Esophagus (tissue), 2 donors: ENCODE measurements around the gene TBC1D19. TPM values are rescaled to one million over a fixed set of nuclear protein-coding genes. Genes with fewer than 3 reads are reported as not detected.
"Not testable (repeated sequence)": the region's sequence is repeated elsewhere in the genome, so short reads cannot be mapped to it uniquely, and the experiment has no call there.

Experiments used
- H3K27ac ChIP-seq, 2 donors: one replicate each; pipeline ENCODE4 v1.5.1; 2013; ENCODE audit warnings: low read depth in 2 of 2, mild to moderate bottlenecking in 2 of 2, inconsistent platforms in 1 of 2, low read length in 1 of 2, moderate library complexity in 1 of 2
- H3K27me3 ChIP-seq, 2 donors: one replicate each; pipeline ENCODE4 v1.6.1; 2013; ENCODE audit warnings: low read length in 2 of 2, control low read depth in 1 of 2, mild to moderate bottlenecking in 1 of 2; ENCODE audit not compliant: insufficient read depth in 2 of 2, control insufficient read depth in 1 of 2
- H3K36me3 ChIP-seq, 2 donors: one replicate each; pipeline ENCODE4 v1.6.1; 2013; ENCODE audit warnings: low read length in 1 of 2; ENCODE audit not compliant: control insufficient read depth in 2 of 2, insufficient read depth in 2 of 2
- H3K4me1 ChIP-seq, 2 donors: one replicate each; pipeline ENCODE4 v1.6.1; 2013; ENCODE audit warnings: low read length in 1 of 2; ENCODE audit not compliant: control insufficient read depth in 2 of 2, insufficient read depth in 2 of 2
- H3K4me3 ChIP-seq, 2 donors: one replicate each; pipeline ENCODE4 v1.5.1; 2013; ENCODE audit warnings: low read length in 2 of 2, mild to moderate bottlenecking in 2 of 2, low read depth in 1 of 2, moderate library complexity in 1 of 2
- H3K9me3 ChIP-seq, 2 donors: one replicate each; pipeline ENCODE4 v1.6.1; 2013; ENCODE audit warnings: mild to moderate bottlenecking in 2 of 2, low read depth in 1 of 2, low read length in 1 of 2, moderate library complexity in 1 of 2; ENCODE audit not compliant: control insufficient read depth in 2 of 2, insufficient read depth in 1 of 2
- WGBS, 2 donors: extraction: QIAGEN DNeasy Blood & Tissue Kit; methylation state at CpG; one replicate each; pipeline ENCODE4 v1.1.7; 2013; 5-methylcytosine and 5-hydroxymethylcytosine counted together
- polyA plus RNA-seq, 2 donors: library from polyadenylated mRNA; stranded (reverse); fragments of 200-250 nt; gene quantifications; one replicate each; pipeline ENCODE4 v1.2.3, GENCODE V29; 2013
- donor health status: healthy with polysubstance abuse.
- donor health status: Bipolar disorder and iron deficiency.

Gene TBC1D19
- polyA plus RNA-seq, 2 donors, result 0.77 to 1.5 TPM

DNA sequence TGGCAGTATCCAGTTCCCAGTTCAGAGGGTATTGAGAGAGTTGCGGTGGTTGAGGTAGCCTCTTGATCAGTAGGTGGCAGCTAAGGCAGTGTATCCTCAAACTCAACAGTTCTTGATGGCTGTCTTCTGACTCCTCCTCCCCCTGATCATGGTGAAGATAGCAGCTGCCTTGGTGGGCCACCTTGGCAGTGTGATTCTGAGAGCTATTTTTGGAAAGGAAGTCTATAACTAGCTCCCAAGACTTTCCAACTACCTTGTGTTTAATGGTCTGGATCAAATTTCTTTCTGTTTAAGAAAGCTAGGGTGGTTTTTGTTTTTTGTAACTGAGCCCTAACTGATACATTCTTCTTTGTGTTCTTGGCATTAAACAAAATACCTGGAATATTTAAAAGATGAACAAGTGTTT lies 10.5 kb upstream of the TBC1D19 start:
- H3K4me1 ChIP-seq, result no peaks in the 10 kb centered on the region
- no peaks in the 10 kb centered on the region for H3K9me3 ChIP-seq
- 92 to 95% methylated on average over 1 of the region's 1 CpG for WGBS, 2 donors
- H3K36me3 ChIP-seq, result no peaks in the 10 kb centered on the region
- no peaks in the 10 kb centered on the region for H3K27me3 ChIP-seq
- no peak overlapping the region for H3K27ac ChIP-seq
- H3K4me3 ChIP-seq, result no peak overlapping the region

DNA sequence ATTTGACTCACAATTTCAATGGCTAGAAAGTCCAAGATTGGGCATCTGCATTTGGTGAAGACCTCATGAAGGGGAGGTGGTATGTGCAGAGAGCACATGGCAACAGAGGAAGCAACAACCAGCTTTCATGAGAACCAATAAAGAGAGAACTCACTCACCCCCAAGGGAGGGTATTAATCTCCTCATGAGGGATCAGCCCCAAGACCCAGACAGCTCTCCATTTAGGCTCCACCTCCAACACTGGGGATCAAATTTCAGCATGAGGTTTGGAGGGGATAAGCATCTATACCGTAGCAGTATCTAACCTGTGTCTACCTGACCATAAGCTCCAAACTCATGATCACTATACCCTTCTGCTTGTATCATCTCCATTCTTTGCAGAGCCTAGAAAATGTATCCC lies 9.3 kb upstream of the TBC1D19 start:
- no peaks in the 10 kb centered on the region for H3K9me3 ChIP-seq
- no peaks in the 10 kb centered on the region for H3K4me1 ChIP-seq
- H3K36me3 ChIP-seq, result no peaks in the 10 kb centered on the region
- H3K27ac ChIP-seq, result no peak overlapping the region
- WGBS, 2 donors, result 57 to 69% methylated on average over 1 of the region's 1 CpG
- no peak overlapping the region for H3K4me3 ChIP-seq
- no peaks in the 10 kb centered on the region for H3K27me3 ChIP-seq

GRCh38 chr4:26576231-26576739 lies 7.6 kb upstream of the TBC1D19 start:
- Histone ChIP-seq H3K4me3 (no peak overlapping the region), H3K36me3 (no peaks in the 10 kb centered on the region), H3K27ac (no peak overlapping the region), H3K9me3 (no peaks in the 10 kb centered on the region), H3K27me3 (no peaks in the 10 kb centered on the region), H3K4me1 (no peaks in the 10 kb centered on the region)
- WGBS, 2 donors, result 40 to 41% methylated on average over 7 of the region's 7 CpGs

DNA sequence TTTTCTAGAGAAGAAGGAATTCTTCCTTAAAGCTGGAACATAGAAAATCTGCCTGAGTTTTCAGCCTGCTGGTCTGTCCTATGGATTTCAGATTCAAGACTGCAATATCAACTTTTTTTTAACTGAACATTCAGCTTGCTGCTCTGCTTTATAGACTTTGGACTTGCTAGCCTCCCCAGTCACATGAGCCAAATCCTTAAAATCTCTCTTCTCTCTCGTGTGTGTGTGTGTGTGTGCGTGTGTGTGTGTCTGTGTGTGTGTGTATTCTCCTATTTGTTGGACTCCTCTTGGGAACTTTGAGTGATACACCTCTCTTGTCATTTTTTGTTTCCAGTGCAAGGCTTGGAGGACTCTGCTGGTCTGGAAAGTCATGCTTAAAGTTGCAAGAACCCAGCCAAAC lies 6.8 kb upstream of the TBC1D19 start:
- Histone ChIP-seq H3K9me3 (no peaks in the 10 kb centered on the region), H3K27ac (no peak overlapping the region), H3K4me3 (no peak overlapping the region), H3K27me3 (no peaks in the 10 kb centered on the region), H3K36me3 (no peaks in the 10 kb centered on the region), H3K4me1 (no peaks in the 10 kb centered on the region)
- WGBS, 2 donors, result 64 to 68% methylated on average over 2 of the region's 2 CpGs

DNA sequence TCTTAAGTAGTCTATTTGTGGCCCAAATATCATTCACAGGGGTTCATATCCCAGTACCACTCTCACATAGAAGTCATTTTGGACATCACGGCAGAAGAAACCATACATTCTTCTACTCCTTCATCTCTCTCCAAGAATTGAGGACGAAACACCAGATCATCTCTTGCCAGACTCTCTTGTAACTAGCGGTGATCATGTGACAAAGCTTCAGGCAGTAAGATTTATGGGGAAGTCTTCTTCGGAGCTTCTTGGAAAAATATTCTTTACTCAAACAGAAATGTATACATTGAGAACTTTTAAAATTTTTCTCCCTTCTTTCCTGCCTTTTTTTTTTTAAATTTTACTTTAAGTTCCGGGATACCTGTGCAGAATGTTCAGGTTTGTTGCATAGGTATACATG lies 4.7 kb upstream of the TBC1D19 start:
- H3K36me3 ChIP-seq, result no peaks in the 10 kb centered on the region
- no peak overlapping the region for H3K4me3 ChIP-seq
- no peaks in the 10 kb centered on the region for H3K4me1 ChIP-seq
- H3K27me3 ChIP-seq, result no peaks in the 10 kb centered on the region
- no peaks in the 10 kb centered on the region for H3K9me3 ChIP-seq
- 94% methylated on average over 5 of the region's 5 CpGs for WGBS, 2 donors
- no peak overlapping the region for H3K27ac ChIP-seq

GRCh38 chr4:26581341-26581740 lies 2.5 kb upstream of the TBC1D19 start:
- WGBS, 2 donors, result 95 to 96% methylated on average over 4 of the region's 4 CpGs
- not testable (repeated sequence) for H3K4me1 ChIP-seq, H3K27me3 ChIP-seq, H3K36me3 ChIP-seq, H3K9me3 ChIP-seq, H3K27ac ChIP-seq, H3K4me3 ChIP-seq

DNA sequence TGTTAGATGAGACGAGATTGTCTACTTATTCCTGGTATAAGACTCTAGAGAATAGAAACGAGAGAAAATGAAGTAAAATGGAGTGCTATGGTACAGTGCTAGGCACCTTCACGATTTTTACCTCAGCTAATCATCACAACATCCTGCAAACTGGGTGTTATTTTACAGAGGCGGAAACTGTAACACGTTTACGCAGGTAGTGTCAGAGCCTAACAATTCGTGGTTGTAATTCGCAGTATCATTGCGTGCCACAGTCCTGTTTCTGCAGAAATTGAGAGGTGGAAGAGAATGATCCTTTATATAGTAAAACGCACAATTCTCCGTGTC lies 383 bp upstream of the TBC1D19 start:
- no peaks in the 10 kb centered on the region for H3K9me3 ChIP-seq
- H3K27me3 ChIP-seq, result no peaks in the 10 kb centered on the region
- H3K27ac ChIP-seq, result peak overlapping the region; percentile 22 to 85
- H3K4me3 ChIP-seq, result peak overlapping the region; percentile 72 to 93
- 1 to 2% methylated on average over 11 of the region's 11 CpGs for WGBS, 2 donors
- H3K4me1 ChIP-seq, result no peaks in the 10 kb centered on the region
- H3K36me3 ChIP-seq, result no peaks in the 10 kb centered on the region

DNA sequence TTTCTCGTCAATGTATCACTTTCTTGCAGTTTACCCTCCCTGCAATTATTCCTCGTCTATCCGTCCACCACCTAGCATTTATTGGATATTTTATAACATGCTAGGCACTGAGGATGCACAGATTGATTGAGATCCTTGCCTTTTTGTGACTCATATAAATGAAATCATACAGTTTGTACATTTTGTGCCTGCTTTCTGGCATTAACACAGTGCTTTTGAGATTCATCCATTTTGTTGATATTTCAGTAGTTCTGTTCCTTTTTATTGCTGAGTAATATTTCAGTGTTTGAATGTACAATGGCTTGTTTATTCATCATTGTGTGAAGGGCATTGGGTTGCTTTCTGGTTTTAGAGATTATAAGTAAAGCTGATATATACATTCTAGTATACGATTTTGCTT lies 841 bp downstream of the TBC1D19 start:
- H3K27ac ChIP-seq, result no peak overlapping the region
- no peaks in the 10 kb centered on the region for H3K4me1 ChIP-seq
- 25 to 30% methylated on average over 4 of the region's 4 CpGs for WGBS, 2 donors
- no peaks in the 10 kb centered on the region for H3K9me3 ChIP-seq
- peak overlapping the region; percentile 72 to 93 for H3K4me3 ChIP-seq
- H3K36me3 ChIP-seq, result no peaks in the 10 kb centered on the region
- no peaks in the 10 kb centered on the region for H3K27me3 ChIP-seq

- no peaks in the 10 kb centered on the region for H3K27me3 ChIP-seq
- H3K27ac ChIP-seq, result no peak overlapping the region
- H3K4me1 ChIP-seq, result no peaks in the 10 kb centered on the region
- no peaks in the 10 kb centered on the region for H3K36me3 ChIP-seq
- WGBS, 2 donors, result 41 to 52% methylated on average over 2 of the region's 2 CpGs
- H3K9me3 ChIP-seq, result no peaks in the 10 kb centered on the region
- H3K4me3 ChIP-seq, result no peak overlapping the region
These were observed 5.8 kb downstream of the TBC1D19 start for GRCh38 chr4:26589705-26590104.

DNA sequence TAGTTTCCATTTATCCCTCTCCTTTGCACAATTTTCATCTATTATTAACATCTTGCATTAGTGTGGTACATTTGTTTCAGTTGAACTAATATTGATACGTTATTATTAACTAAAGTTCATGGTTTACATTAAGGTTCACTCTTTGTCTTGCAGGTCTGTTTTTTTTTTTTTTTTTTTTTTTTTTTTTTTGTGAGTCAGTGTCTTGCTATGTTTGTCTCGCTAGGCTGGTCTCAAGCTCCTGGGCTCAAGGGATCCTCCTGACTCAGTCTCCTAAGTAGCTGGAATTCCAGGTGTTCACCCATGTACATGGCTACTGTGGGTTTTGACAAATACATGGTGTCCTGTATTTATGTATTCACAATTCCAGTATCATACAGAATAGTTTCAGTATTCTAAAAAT lies 6.8 kb downstream of the TBC1D19 start:
- no peak overlapping the region for H3K27ac ChIP-seq
- H3K36me3 ChIP-seq, result no peaks in the 10 kb centered on the region
- H3K4me3 ChIP-seq, result no peak overlapping the region
- no peaks in the 10 kb centered on the region for H3K9me3 ChIP-seq
- H3K27me3 ChIP-seq, result no peaks in the 10 kb centered on the region
- H3K4me1 ChIP-seq, result no peaks in the 10 kb centered on the region
- 87 to 95% methylated on average over 2 of the region's 2 CpGs for WGBS, 2 donors
